Stimulated activated CD4-positive, alpha-beta T cell treated with anti-CD3 and anti-CD28 coated beads, Interleukin-1b, Interleukin-23, amount 100 ng/mL, for 48 hours (primary cell): ENCODE data around the gene FZD2.
"Not testable (repeated sequence)": the region's sequence is repeated elsewhere in the genome, so short reads cannot be mapped to it uniquely, and the experiment has no call there.

ENCODE experiments used
- DNase-seq: peaks from one replicate; pipeline ENCODE4 v3.0.0-alpha.2; 2020

Gene FZD2

DNA sequence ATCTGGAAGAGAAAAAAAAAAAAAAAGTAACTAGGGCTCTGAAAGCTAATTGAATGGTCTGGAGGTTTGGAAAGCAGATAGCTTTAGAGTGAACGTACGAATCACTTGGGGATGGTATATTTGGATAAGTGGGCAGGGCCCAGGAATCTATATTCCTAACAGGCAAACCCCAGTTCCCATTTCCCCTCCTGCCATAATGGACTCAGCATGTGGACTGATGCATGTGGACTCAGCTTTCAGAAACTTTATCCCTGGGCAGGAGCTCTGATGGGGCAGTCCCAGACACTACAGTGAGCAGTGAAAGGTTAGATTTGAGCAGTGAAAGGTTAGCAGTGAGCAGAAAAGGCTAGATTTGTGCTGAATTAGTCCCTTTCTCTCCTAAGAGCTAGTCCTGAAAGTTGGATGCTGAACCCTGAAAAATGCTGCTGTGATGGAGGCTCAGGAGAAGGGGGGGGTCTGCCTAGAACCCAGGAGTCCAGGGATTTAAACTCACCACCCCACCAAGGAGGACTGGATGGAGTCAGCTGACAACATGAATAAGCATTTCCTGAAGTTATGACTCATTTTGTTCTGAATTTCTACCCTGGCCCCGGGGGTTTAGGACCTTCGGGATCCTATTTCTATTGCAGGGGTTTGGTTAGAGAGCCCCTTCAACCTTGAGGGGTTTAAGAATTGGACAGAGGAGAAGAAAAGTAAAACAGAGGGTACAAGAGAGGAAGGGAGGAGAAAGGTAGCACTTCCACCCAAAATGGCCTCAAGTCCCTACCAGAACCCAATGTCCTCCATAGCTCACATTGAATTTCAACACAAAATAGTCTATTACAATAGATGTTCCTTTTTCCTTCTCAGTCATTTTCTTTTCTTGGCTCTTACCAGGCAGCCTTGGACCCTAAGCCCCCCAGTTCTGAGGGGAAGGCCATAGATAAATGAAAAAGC, 10.3 kb upstream of the FZD2 start:
- DNase-seq: no peak

DNA sequence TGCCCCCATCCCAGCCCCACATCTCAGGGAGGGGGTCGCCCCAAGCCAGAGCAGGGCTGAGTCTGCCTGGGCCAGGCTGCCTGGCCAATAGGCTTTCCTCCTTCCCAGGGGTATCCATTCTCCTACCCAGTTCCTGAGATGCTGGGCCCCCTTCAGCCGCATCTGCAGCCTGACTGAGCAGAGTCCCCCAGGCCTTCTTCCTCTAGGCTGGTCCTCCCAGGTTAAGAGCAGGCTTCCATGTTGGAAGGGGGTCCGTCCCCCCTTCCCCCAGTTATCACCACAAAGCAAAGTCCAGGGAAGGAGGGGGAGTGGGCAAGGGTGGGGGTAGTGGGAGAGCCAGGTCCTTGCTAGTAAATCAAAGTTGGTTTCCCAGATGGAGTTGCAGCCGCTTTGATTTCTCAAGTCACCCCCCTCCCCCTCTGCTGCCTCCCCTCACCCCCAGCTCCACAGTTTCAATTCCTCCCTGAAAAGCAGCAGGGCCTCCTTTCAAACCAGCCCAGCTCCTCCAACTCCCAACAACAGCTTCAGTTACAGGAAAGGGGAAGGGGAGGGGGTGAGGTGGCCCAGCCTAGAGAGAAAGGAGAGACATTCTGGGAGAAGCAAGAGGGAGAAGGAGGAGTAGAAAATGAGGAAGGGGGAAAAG, 9.5 kb upstream of the FZD2 start:
- DNase-seq: no peak

DNA sequence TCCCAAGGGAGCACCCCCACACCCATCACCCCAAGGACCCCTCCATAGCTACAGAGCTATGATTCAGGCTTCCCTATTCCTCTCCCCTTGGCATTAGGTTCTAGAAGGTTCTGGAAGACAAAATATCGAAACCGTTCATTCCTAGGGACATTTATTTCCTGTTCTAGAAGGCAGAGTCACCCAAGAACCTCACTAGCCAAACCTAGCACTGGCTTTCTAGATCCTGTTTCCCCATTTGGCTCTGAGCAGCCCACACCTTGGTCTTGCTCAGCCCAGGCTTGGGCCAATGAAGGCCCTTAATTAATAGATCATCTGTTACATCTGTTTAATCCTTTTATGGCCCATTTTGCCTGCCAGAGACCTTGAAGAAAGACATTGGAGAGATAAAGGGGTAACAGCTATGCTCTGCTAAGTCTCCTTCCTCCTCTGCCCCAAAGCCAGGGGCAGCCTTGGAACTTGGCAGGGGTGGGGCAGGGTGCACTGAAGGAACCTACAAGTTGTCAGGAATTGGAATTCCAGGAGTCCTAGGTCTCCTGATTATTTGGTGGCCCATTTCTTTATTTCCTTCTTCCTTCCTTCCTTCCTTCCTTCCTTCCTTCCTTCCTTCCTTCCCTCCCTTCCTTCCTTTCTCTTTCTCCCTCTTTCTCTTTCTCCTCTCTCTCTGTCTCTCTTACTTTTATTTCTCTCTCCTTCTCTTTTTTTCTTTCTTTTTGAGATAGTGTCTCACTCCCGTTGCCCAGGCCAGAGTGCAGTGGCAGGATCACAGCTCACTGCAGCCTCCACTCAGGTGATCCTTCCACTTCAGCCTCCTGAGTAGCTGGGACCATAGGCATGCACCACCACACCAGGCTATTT, 8.7 kb upstream of the FZD2 start:
- no peak for DNase-seq

DNA sequence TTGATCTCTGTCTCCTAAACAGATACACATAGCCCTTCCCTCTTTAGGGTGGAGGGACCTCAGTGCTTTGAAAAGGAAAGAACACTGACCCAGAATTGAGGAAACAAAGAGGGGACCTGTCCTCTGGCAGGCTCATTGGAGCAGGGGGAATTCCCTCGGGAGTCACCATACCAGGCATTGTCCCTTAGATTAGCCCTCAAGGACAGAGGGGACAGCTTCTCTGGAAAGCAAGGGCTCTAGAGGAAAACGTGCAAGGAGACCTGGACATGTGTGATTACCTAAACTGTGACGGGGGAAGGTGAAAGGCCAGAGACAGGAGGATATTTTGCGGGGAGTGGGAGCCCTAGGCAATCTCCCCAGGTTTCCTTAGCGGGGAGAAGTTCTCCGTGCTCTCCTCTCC, 7.6 kb upstream of the FZD2 start:
- no peak for DNase-seq

GRCh38 chr17:44552361-44552760, 4.9 kb upstream of the FZD2 start:
- no peak for DNase-seq

GRCh38 chr17:44555099-44555498, 2.2 kb upstream of the FZD2 start:
- no peak for DNase-seq

DNA sequence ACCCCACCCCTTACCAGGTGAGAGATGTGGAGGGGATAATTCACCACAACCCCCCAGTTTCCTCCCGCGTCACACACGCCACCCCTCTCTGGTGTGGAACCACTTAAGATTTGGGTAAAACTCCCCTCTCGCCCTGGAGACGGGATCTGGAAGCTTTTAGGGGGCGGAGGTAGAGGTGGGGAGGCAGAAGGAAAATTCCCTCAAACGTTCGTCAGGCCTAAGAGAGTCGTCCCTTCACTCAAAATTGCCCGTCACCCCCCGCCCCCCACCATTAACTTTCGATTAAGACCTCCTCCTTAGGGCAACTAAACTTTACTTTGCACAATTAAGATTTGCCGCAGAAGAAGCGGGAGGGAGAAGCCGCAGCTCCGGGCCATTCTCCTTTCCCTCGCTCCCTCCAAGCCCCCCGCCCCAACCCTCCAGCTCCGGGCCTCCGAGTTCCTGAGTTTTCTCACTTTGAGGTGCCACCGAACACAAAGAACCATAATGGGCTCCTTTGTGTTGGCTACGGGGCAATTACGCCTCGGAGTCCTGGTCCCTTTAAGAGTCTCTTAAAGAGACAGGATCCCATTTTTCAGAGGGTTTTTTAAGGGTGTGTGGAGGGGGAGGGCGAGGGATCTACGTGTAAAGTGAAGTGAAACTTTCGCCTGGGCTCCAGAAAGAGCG, 985 bp upstream of the FZD2 start:
- no peak for DNase-seq

- DNase-seq: peak; percentile 25
Observed at GRCh38 chr17:44557651-44558285, 484 bp downstream of the FZD2 start.

GRCh38 chr17:44558334-44558709, 1.0 kb downstream of the FZD2 start:
- DNase-seq: no peak

DNA sequence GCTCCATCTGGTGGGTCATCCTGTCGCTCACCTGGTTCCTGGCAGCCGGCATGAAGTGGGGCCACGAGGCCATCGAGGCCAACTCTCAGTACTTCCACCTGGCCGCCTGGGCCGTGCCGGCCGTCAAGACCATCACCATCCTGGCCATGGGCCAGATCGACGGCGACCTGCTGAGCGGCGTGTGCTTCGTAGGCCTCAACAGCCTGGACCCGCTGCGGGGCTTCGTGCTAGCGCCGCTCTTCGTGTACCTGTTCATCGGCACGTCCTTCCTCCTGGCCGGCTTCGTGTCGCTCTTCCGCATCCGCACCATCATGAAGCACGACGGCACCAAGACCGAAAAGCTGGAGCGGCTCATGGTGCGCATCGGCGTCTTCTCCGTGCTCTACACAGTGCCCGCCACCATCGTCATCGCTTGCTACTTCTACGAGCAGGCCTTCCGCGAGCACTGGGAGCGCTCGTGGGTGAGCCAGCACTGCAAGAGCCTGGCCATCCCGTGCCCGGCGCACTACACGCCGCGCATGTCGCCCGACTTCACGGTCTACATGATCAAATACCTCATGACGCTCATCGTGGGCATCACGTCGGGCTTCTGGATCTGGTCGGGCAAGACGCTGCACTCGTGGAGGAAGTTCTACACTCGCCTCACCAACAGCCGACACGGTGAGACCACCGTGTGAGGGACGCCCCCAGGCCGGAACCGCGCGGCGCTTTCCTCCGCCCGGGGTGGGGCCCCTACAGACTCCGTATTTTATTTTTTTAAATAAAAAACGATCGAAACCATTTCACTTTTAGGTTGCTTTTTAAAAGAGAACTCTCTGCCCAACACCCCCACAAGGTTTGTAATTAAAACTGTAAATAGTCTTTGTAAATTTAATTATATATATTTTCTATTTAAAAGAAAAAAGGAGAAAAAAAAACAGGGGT, 1.7 kb downstream of the FZD2 start:
- DNase-seq: no peak

- DNase-seq: no peak
Observed at GRCh38 chr17:44559634-44560554, 2.6 kb downstream of the FZD2 start.

- no peak for DNase-seq
Observed at GRCh38 chr17:44561237-44561623, 3.9 kb downstream of the FZD2 start.

DNA sequence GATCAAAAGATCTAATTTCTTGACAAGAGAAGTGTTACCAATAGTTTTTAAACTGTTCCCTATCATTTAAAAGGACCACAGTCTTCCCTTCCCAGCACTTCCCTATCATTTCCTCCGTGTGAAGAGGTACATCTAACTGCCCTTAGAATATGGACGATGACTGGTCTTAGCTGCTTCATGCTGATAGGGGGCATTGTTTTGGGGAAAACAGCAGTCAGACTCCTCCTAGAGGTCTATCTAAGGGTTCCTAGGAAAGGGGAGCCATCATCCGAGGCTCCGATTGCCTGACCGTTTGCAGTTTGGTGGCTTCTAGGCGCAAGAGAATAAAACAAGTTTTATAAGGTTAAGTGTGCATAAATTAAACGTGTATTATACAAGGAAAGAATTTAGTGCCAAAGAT, 7.1 kb downstream of the FZD2 start:
- no peak for DNase-seq

GRCh38 chr17:44565866-44566443, 8.7 kb downstream of the FZD2 start:
- DNase-seq: no peak

- not testable (repeated sequence) for DNase-seq
Observed at GRCh38 chr17:44568311-44568944, 11.1 kb downstream of the FZD2 start.

- DNase-seq: peak; percentile 30
Observed at GRCh38 chr17:44568945-44569858, 11.9 kb downstream of the FZD2 start.

DNA sequence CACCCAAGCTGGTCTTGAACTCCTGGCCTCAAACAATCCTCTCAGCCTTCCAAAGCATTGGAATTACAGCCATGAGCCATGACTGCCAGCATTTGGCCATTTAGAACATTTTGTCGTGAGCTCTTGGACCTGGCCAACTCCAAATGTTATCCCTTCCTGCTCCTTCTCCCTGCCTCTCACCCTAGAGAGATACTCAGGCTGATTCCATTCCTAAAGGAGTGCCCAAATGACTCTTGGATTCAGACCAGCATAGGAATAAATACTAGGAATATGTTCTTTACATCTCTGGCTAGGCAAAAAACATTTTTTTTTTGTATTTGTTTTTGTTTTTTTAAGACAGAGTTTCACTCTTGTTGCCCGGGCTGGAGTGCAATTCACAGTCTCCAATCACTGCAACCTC, 15.5 kb downstream of the FZD2 start:
- DNase-seq: no peak

GRCh38 chr17:44575403-44575802, 18.1 kb downstream of the FZD2 start:
- no peak for DNase-seq
